Kidney glomerular epithelial cell (primary cell): ENCODE data around the gene DSCAM.

Experiments used
- DNase-seq: peaks from one replicate; lab custom pipeline; 2025; lab: John Stamatoyannopoulos, UW

Gene DSCAM

DNA sequence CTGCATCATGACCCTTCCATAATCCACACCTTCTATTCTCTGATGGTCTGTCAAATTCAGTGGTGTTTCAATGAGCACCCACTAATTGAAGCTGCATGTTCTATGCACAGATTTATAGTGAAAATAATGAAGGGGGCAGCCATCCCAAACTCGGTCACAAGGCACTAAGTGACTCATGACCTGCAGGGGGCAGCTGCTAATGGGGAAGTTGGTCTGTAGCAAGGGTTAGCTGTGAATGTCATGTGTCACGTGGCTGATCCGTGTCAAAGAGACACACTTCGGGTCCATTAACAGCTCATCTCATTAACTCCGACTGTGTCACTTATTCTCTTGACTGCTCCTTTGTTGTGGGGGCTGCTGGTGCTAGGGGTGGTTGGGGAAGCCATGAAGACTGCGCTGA is 673.1 kb downstream of the DSCAM start:
- DNase-seq = no peak

DNA sequence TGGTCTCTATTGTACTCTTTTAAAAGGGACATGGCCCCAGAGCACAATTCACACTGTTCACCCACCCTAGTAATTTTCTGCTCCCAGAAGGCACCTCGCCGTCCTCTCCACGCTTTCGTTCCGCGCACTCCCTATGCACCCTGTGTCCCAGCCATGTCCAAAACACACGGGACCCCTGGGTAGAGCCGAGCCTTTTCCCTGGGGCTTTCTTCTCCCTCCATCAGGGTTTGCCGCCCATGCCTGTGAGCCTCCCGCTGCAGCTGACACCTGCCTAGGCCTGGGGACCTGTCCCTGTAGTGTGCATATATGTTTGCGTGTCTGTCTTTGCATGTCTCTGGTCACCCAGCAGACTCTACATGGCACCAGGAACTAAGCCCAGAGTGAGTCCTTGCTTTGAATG is 677.0 kb downstream of the DSCAM start:
- DNase-seq = no peak

DNA sequence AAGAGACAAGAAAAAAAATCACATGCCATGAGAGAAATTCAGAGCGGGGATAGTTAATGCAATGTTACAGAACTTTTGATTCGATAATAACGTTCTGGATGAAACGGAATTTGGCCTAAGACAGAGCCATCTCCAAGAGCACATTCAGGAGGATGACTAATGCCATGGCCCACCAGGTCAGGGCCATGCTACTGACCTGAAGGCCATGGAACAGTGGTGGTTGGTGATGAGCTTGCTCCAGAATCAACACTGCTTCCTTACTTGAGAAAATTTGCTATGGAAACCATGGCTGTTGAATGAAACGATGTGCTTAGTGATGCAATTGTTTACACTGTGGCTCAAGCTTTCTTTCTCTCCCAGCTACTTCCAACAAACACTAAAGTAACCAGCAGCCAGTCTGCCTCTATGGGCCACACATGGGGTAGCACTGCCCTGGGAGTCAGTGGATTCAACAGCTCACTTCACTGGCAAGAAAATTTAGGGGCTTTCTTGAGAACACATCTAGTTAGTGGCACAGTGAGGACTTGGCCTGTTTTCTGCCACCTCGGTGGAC is 680.6 kb downstream of the DSCAM start:
- no peak for DNase-seq

DNA sequence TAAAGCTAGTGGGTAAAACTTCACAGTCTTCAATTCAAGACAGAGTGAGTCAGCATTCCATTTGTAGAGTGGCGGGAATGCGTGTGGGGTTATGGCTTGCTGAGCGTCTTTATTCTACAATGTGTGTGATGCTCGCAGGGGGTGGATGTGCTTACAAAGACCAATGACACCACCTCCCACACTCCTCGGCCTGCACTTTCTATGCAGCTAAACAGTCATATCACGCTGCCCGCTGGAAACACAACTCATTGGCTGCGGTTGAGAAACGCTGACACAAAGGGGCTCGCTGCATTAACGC is 681.2 kb downstream of the DSCAM start:
- DNase-seq = no peak

DNA sequence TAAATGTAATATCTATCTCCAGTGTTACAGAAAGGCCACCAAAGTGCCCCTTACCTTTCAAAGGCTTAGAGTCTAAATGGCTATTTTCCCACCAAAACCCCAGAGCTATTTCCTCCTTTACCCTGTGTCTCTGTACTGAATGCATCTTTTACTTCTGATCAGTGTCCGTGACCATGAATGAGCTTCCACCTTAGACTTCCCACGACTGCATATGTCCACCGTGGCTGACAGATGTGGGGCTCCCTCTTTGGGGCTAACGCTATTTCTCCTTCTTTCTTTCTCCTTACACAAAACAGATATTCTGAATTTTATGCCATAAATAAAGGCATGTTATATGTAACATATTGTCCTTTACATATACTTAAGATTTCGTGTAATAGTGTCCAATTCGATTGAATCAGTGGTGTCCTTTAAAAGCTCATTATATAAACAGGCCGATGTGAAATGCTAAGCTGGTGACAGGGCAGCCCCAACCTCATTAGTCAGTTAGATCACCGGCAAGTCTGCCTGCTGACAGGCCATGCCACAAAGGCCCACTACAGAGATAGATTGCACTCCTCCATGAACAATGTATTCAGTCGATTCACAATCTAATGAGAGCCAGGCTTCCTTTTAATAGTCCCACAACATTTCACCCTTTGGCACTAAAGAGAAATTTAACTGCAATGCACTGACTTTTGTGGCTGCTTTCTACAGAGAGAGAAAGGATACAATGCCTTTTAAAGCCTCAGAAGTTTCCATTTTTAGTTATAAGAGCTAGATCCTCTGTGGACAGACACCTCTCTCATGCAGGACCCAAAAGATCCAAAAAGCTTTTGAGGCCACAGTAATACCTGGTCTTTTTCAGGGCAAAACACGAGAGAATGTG is 681.8 kb downstream of the DSCAM start:
- no peak for DNase-seq

DNA sequence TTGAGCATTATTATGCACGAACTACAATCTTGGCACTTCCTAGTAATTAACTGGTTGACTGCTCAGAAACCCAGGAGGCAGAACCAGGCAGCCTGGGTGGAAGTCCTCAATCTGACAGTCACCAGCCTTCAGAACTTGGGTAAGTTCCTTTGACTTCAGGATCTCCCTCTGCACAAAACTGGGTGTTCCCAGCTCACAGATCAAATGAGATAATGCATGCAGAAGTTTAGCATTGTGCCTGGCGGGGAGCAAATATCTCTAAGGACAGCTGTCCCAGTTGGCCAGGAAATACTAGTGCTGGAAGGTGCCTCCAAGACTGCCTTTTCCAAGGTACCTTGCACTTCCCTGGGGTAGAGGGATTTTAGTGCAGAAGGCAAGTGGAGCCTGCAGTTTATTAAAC is 684.9 kb downstream of the DSCAM start:
- DNase-seq = no peak

DNA sequence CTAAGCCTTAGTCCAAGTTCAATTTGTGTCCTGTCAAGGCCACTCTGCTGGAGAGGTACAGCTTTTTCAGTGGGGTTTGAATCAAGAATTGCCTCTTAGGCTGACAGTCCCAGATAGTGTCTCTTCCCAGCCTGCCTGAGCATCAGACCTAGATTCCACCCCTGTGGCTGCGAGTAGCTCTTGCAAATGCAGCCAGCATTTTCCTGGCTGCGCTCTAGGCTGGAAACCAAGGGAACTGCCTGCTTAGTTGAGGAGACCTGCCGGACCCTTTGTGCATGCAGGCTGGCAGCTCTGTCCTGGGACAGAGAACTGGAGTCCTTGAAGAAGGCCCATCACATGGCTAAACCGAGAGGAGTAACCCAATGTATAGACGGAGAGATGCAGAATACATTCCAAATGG is 686.0 kb downstream of the DSCAM start:
- no peak for DNase-seq

DNA sequence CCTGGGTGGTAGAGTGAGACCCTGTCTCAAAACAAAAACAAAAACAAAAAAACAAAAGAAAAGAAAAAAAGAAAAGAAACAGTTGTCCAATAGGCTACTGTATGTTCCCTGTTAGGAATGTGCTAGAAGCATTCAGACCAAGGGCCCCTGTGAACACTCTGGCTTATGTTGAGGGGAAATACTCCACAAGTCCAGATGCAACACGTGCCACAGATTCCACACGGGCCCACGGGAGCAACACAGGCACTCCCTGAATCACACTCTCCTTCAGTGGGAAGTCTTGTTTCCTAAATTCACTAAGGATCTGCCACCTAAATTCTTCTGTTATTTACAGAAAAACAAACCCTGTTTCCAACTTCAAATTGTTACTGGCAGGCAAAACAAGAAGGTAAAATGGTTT is 688.6 kb downstream of the DSCAM start:
- no peak for DNase-seq

DNA sequence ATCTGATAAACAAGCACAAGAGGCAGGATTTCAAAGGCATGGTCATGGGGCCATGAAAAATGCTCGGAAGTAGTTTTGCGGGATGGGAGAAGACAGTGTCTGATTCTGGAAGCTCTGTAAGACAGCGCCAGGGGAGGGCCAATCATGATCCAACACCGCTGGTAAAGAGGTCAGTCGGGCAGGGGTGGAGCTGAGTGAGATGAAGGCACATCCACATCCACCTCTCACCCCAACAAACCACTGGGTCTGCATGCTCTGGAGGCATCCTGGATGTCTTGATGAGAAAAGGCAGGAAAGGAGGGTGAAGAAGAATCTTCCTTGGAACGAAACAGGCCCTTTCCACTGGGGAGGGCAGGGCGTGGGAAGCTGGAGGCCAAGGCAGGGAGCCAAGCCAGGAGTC is 691.4 kb downstream of the DSCAM start:
- no peak for DNase-seq

DNA sequence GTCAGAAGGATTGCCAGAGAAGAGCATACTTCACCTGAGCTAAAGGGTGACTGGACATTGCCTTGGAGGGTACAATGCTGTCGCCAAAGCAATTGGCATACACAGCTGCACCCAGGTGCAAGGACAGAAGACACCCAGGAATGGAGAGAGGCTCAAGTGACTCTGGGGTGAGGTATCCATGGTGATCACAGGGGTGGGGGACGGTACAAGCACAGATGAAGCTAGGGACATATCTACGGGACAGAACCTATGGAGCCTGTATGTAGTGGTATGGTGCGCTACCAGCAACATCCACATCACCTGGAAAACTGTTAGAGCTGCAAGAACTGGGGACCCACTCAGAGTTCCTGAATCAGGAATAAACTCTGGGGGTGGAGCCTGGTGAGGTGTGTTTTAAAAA is 693.6 kb downstream of the DSCAM start:
- DNase-seq = no peak

DNA sequence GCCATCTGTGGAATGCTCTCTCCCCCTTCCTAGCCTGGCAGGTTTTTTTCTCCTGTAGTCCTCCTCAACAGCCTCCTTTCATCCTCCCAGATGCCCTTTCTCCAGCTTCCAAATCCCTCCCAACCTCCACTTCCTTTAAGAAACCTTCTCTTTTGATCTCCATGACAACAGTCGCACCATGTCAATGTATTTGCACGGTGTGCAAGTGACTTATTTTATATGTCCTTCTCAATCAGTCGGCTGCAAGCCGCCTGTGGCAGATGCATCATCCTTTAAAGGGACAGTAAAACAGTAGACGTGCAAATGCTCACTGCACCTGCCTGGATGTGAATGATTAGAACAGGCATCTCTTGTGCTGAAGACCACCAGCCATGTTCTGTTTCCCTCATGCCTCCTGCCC is 694.5 kb downstream of the DSCAM start:
- no peak for DNase-seq

DNA sequence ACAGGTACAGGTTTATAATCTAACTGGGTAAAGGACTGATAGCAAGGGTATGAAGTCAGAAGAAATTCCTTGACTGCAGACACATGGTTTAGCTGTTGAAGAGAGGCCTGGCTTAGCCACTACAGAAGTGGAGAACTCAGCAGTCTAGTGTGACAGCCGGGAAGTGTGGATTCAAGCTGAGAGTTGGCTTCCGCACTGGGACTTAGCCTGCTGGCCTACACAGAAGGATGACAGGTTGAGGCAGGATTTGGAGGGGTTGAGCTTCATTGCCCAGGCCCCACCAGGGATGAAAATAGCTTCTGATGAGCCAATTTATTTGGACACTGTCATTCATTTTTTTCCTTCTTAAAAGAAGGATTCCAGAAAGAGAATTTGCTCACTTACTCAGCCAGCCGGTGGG is 695.3 kb downstream of the DSCAM start:
- DNase-seq = no peak

DNA sequence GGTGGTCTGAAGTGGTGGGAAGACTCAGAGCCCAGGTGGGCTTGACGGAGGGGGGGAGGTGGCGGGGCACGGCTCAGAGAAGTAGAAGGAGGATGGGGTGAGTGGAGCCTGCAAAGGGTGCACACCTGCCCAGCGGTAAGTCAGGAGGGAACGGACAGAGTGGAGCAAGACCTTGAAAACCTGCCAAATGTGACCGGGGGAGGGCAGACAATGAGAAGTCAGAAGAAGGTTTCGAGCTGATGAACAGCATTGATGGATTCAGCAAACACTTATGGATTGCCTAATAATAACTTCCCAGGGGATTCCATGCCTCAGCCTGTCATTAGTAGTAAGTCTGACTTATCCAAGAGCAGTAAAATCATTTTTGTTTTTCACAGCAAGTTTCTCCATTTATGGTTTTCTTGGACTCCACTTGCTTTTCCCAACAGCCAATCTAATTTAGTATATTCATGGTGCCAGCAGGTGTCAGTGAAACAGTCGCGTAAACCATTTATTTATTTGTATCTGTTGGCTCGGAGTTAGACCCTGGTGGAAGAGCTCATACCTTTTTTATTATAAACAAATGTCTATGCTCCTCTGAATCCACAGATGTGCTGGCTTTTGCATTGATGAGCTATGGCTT is 700.6 kb downstream of the DSCAM start:
- no peak for DNase-seq

DNA sequence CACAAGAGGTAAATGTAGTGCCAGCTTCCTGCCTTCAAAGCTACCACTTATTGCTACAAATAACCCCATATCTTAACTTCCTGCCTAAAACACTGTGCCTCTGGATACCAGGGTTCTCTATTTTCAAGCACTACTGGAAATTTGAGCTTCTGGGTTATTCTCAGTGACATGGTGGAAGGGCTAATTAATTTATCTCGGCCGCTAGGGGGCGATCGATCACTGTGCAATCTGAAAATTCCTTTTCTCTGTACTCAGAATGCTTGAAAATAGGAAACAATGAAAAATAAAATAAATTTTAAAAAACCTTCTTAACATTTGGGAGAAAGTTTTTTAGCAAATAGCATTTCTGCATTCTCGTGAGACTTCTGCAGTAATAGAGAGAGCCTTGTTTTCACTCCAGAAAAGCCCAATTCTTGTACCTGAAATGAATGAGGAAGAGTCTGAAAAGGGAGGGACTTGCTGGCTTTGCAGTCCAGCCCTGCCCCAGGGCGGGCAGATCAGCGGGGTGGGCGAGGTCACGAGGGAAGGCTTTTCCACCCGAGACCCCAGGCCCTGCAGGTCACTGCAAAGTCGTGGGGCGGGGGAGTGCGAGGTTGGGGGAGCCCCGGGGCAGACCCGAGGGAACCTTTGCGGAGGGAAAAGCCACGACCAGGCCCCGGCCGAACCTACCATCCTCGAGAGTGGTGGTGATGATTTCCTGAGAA is 703.0 kb downstream of the DSCAM start:
- DNase-seq = peak; percentile 49

DNA sequence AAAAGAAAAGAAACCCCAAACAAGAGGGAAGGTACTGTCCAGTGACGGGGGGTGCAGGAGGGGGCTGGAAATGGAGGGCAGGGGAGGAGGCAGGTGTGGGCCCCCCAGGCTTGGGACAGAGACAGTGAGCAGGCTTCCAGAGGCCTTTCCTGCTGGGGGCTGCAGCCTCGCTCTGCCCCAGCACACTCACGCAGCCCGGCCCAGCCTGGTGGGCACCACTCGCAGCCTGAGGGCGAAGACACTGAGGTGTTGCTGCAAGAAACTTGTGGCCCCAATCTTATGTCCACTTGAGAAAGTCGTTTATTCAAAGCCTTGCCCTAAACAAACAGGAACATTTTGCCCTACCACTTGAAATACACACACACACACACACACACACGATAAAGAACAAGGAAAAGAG is 705.3 kb downstream of the DSCAM start:
- no peak for DNase-seq

DNA sequence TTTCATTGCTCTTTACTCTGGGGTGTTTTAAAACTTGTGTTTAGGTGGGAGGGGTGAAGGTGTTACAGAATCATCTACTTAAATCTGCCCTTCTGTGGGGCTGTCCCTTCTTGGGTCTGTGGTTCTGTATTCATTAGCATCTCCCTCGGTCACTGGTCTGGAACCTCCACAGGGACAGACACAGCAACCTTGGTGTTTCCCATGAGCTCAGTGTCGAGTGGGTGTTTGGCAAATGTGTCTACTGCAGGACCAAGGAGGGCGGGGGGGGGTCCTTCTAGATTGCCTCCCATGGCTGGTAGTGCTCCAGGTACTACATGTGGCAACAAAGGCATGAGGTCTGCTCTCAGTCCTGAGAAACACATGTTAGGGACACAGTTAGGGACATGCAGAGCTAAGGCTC is 706.3 kb downstream of the DSCAM start:
- DNase-seq = no peak

DNA sequence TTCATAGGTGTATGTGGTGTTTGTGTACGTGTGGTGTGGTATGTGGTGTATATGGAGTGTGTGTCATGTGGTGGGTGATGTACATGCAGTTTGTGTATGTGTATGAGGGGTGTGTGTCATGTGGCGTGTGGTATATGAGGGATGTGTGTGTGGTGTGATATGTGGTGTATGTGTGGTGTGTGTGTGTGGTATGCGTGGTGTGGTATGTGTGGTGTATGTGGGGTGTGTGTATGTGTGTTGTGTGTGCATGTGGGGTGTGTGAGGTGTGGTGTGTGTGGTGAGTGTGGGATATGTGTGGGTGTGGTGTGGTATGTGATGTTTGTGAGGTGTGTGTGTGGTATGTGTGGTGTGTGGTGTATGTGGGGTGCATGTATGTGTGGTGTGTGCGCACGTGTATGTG is 707.3 kb downstream of the DSCAM start:
- DNase-seq = no peak

DNA sequence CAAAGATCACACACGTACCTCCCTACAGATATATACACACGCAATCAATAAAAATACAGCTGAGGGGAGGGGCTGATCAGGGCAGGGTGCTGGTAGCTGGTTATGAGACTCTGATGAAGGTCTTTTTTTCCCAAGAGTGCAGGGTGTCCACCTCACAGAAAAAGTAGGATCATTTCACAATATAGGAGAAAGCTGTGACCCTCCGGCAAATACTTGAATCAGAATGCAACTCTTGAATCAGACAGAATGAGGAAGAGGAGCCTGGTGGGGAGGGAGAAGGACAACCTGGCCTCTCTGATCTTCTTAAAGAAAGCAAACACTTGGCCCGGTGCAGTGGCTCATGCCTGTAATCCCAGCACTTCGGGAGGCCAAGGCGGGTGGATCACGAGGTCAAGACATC is 710.4 kb downstream of the DSCAM start:
- DNase-seq = no peak

DNA sequence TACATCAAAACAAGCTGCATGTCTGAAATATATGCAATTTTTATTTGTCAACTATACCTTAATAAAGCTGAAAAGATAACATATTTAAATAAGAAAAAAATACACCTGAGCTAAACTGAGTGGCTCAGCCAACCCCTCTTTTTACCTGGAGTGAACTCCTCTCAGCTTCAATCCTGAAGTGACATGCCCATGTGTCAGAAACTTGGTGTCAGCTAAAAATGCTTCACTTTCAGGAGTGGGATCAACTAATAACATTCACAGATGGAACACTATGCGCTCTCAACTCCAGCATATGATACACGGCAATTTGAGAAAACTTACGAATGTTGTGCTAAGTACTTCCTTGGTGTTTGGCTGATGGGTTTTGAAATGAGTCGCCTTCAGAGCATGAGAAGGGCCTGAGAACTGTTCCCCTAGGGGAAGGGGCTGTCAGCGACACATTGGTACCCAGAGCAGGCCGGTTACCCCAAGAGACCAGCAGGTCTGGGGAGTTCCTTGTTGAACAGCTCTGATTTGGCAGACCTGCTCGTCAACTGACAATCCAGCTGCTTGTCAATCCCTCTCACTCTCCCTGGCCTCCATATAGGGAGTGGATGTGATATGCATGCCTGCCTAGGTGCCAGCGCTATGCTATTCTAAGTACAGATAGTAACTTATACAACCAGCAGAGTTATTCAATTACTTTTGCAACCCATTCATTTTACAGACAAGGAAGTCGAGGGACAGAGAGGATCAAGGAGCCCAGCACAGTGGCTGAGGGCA is 712.0 kb downstream of the DSCAM start:
- no peak for DNase-seq

DNA sequence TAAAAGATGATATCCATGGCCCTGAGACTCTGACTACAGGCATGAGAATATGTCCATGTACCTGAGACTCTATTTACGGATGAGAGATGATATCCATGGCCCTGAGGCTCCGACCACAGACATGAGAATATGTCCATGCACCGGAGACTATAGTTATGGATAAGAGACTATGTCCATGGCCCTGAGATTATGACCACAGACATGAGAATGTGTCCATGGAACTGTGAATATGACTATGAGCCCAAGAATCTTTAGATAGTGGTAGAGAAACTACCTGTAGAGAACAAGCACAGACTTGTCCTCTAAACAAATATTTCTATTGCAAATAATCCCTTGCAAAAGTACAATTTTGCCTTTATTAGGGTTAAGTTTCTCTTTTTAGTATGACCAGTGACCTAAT is 716.5 kb downstream of the DSCAM start:
- DNase-seq = no peak

DNA sequence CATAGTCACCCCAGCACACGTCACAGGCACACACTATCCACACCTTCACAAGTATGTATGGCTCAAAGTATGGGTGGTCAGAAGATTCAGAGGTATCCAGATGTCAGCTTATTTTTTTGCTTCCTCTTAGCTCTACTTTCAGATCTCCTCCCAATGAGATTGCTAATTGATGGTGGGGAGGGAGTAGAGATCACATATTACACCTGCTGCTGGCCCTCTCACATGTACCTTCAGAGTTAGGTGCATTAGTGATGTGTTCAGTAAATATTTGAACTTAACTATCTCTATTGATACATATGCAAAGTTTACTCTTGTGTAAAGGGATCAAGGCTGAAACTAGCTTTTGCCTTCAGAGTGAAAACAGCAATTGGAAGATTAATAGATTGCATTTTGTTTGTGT is 717.1 kb downstream of the DSCAM start:
- no peak for DNase-seq

DNA sequence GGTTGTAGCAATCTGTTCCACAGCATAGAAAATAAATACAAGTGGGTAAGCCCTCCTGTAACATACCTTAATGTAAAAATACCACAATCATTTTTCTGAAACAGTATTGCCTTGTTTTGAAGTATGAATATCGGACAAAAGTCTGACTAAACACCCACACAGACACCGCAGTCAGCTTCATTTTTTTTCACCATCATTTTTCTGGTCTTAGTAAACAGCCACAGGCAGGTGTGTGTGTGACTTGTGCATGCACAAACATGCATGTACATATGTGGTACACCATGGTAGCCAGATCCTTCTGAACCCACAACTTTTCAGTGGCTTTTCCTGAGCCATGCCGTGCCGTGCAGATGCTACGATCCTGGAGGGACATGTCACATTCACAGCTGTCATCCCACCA is 718.1 kb downstream of the DSCAM start:
- DNase-seq = no peak
